H9 (cell line): Measurements from ENCODE around the gene VPS13C. TPM values are rescaled to one million over a fixed set of nuclear protein-coding genes. Genes with fewer than 3 reads are reported as not detected.

Experiments used
- DNase-seq: peaks from one replicate; pipeline ENCODE4 v3.0.0-alpha.2; 2017
- H2AFZ ChIP-seq: one replicate; pipeline ENCODE4 v1.6.1; 2013; ENCODE audit warnings: mild to moderate bottlenecking, low read length, control low read depth, moderate library complexity
- H2AK5ac ChIP-seq: 2 replicates; pipeline ENCODE4 v1.6.1; 2013; ENCODE audit warnings: low read length, control low read depth, mixed read lengths; ENCODE audit not compliant: insufficient read length
- H2BK120ac ChIP-seq: one replicate; pipeline ENCODE4 v1.6.1; 2013; ENCODE audit warnings: low read depth, mild to moderate bottlenecking, low read length, control low read depth, inconsistent platforms; ENCODE audit not compliant: poor library complexity, severe bottlenecking
- H2BK12ac ChIP-seq: 2 replicates; pipeline ENCODE4 v1.6.1; 2013; ENCODE audit warnings: low read length, control low read depth, mixed read lengths, low read depth; ENCODE audit not compliant: insufficient read length
- H2BK15ac ChIP-seq: 2 replicates; pipeline ENCODE4 v1.6.1; 2013; ENCODE audit warnings: low read depth, low read length, control low read depth
- H2BK20ac ChIP-seq: one replicate; pipeline ENCODE4 v1.6.1; 2013; ENCODE audit warnings: low read depth, mild to moderate bottlenecking, low read length, control low read depth, inconsistent platforms; ENCODE audit not compliant: poor library complexity, severe bottlenecking
- H2BK5ac ChIP-seq: 2 replicates; pipeline ENCODE4 v1.6.1; 2013; ENCODE audit warnings: low read length, control low read depth, mixed read lengths; ENCODE audit not compliant: insufficient read length
- H3K14ac ChIP-seq: 2 replicates; pipeline ENCODE4 v1.6.1; 2013; ENCODE audit warnings: low read length, control low read depth; ENCODE audit not compliant: insufficient read depth
- H3K18ac ChIP-seq: 2 replicates; pipeline ENCODE4 v1.6.1; 2013; ENCODE audit warnings: low read depth, mild to moderate bottlenecking, mixed read lengths, low read length, control low read depth; ENCODE audit not compliant: insufficient read length
- H3K23ac ChIP-seq: 2 replicates; pipeline ENCODE4 v1.6.1; 2013; ENCODE audit warnings: low read length, control low read depth, mixed read lengths, low read depth; ENCODE audit not compliant: insufficient read length
- H3K23me2 ChIP-seq: 2 replicates; pipeline ENCODE4 v1.6.1; 2013; ENCODE audit warnings: low read depth, mild to moderate bottlenecking, mixed read lengths, low read length, control low read depth; ENCODE audit not compliant: insufficient read length, poor library complexity, severe bottlenecking
- H3K27ac ChIP-seq: 2 replicates; pipeline ENCODE4 v1.5.1; 2013; ENCODE audit warnings: low read length, control low read depth, mixed read lengths, low read depth; ENCODE audit not compliant: insufficient read length
- H3K27me3 ChIP-seq: 2 replicates; pipeline ENCODE4 v1.6.1; 2013; ENCODE audit warnings: low read length, control low read depth, inconsistent platforms; ENCODE audit not compliant: insufficient read depth
- H3K4ac ChIP-seq: 2 replicates; pipeline ENCODE4 v1.6.1; 2013; ENCODE audit warnings: low read depth, mild to moderate bottlenecking, control low read depth, inconsistent platforms, low read length, moderate library complexity
- H3K4me1 ChIP-seq: 2 replicates; pipeline ENCODE4 v1.6.1; 2013; ENCODE audit warnings: low read length, control low read depth, inconsistent platforms; ENCODE audit not compliant: insufficient read depth
- H3K4me2 ChIP-seq: 2 replicates; pipeline ENCODE4 v1.6.1; 2013; ENCODE audit warnings: low read length, control low read depth, mixed read lengths; ENCODE audit not compliant: insufficient read length, insufficient read depth
- H3K56ac ChIP-seq: 2 replicates; pipeline ENCODE4 v1.6.1; 2013; ENCODE audit warnings: low read depth, mild to moderate bottlenecking, mixed read lengths, low read length, control low read depth; ENCODE audit not compliant: insufficient read length
- H3K79me1 ChIP-seq: 2 replicates; pipeline ENCODE4 v1.6.1; 2013; ENCODE audit warnings: low read depth, mild to moderate bottlenecking, moderate library complexity, low read length, control low read depth, inconsistent platforms; ENCODE audit not compliant: insufficient read depth, poor library complexity, severe bottlenecking
- H3K79me2 ChIP-seq: 2 replicates; pipeline ENCODE4 v1.6.1; 2013; ENCODE audit warnings: low read length, control low read depth, inconsistent platforms; ENCODE audit not compliant: insufficient read depth
- H3K9ac ChIP-seq: 2 replicates; pipeline ENCODE4 v1.6.1; 2013; ENCODE audit warnings: low read length, control low read depth, mixed read lengths; ENCODE audit not compliant: insufficient read length; ENCODE audit errors: extremely low read depth
- H3K9me3 ChIP-seq: one replicate; pipeline ENCODE4 v1.6.1; 2013; ENCODE audit warnings: low read depth, low read length, inconsistent platforms; ENCODE audit not compliant: control insufficient read depth
- H3T11ph ChIP-seq: one replicate; pipeline ENCODE4 v1.6.1; 2013; ENCODE audit warnings: mild to moderate bottlenecking, low read length, control low read depth, inconsistent platforms
- H4K20me1 ChIP-seq: one replicate; pipeline ENCODE4 v1.6.1; 2013; ENCODE audit not compliant: control insufficient read depth, insufficient read length, insufficient read depth
- H4K5ac ChIP-seq: 2 replicates; pipeline ENCODE4 v1.6.1; 2013; ENCODE audit warnings: low read depth, mild to moderate bottlenecking, mixed read lengths, low read length, control low read depth; ENCODE audit not compliant: insufficient read length
- H4K8ac ChIP-seq: replicated peaks from 2 replicates; pipeline ENCODE4 v1.6.1; 2013; ENCODE audit warnings: low read length, control low read depth, mixed read lengths, low read depth; ENCODE audit not compliant: insufficient read length
- H4K91ac ChIP-seq: 2 replicates; pipeline ENCODE4 v1.6.1; 2013; ENCODE audit warnings: low read depth, mild to moderate bottlenecking, moderate library complexity, mixed read lengths, low read length, control low read depth; ENCODE audit not compliant: insufficient read length
- H3K27ac Mint-ChIP-seq, 3 experiments: 2 replicates in 2 of 3; 3 replicates in 1 of 3; pipeline ENCODE4 v1.8.0; 2020 to 2021; ENCODE audit warnings: mixed read lengths in 3 of 3, mild to moderate bottlenecking in 1 of 3, moderate library complexity in 1 of 3
- H3K27me3 Mint-ChIP-seq: 2 replicates; pipeline ENCODE4 v1.8.0; 2021; ENCODE audit warnings: low read depth, mild to moderate bottlenecking, moderate library complexity, mixed read lengths
- H3K36me3 Mint-ChIP-seq, 3 experiments: 2 replicates in 2 of 3; 3 replicates in 1 of 3; pipeline ENCODE4 v1.8.0; 2020 to 2021; ENCODE audit warnings: low read depth in 3 of 3, mixed read lengths in 3 of 3; ENCODE audit not compliant: insufficient read depth in 1 of 3
- H3K4me1 Mint-ChIP-seq, 2 experiments: 2 replicates each; pipeline ENCODE4 v1.8.0; 2020; ENCODE audit warnings: mixed read lengths in 2 of 2
- H3K4me3 Mint-ChIP-seq, 2 experiments: 2 replicates in 1 of 2; 3 replicates in 1 of 2; pipeline ENCODE4 v1.8.0; 2020 to 2021; ENCODE audit warnings: mild to moderate bottlenecking in 2 of 2, mixed read lengths in 2 of 2, moderate library complexity in 1 of 2
- H3K9me3 Mint-ChIP-seq, 2 experiments: 2 replicates in 1 of 2; 3 replicates in 1 of 2; pipeline ENCODE4 v1.8.0; 2020; ENCODE audit warnings: mild to moderate bottlenecking in 2 of 2, mixed read lengths in 2 of 2, moderate library complexity in 1 of 2
- CTCF ChIP-seq: fragments of 200-600 bp; sonication (generic); conservative IDR thresholded peaks from 3 replicates; pipeline ENCODE4 v1.8.0; 2021; ENCODE audit warnings: antibody characterized with exemption, mild to moderate bottlenecking
- WGBS: extraction: QIAGEN DNeasy Blood & Tissue Kit; methylation state at CpG from one replicate; pipeline ENCODE4 v1.1.7; 2013; ENCODE audit warnings: missing lambda C conversion rate, low lambda C conversion rate, mixed read lengths; ENCODE audit not compliant: insufficient read length; ENCODE audit errors: extremely low coverage; 5-methylcytosine and 5-hydroxymethylcytosine counted together
- total RNA-seq: library from RNA; stranded (reverse); gene quantifications from 2 replicates; pipeline ENCODE4 v1.2.1, GENCODE V29; 2021

VPS13C gene
- total RNA-seq, 1 experiment from 2014 or later = 14.2 TPM

- Histone ChIP-seq H3K4me2 (no peak overlapping the region), H3K27me3 (no peaks in the 10 kb centered on the region), H3K23me2 (no peaks in the 10 kb centered on the region), H2BK15ac (no peak overlapping the region), H2AFZ (no peak overlapping the region), H2BK20ac (no peak overlapping the region), H2BK12ac (no peak overlapping the region), H4K8ac (no peak overlapping the region), H3K9me3 (no peaks in the 10 kb centered on the region), H3K27ac (no peak overlapping the region), H3K4me1 (no peaks in the 10 kb centered on the region), H3K9ac (no peak overlapping the region), H3K23ac (no peak overlapping the region), H3K56ac (no peak overlapping the region), H3K79me2 (no peaks in the 10 kb centered on the region), H4K5ac (no peak overlapping the region), H4K20me1 (no peaks in the 10 kb centered on the region), H3T11ph (no peak overlapping the region), H3K18ac (no peak overlapping the region), H2BK120ac (no peak overlapping the region), H3K79me1 (no peaks in the 10 kb centered on the region), H4K91ac (no peak overlapping the region), H2BK5ac (no peak overlapping the region), H2AK5ac (no peak overlapping the region), H3K4ac (no peak overlapping the region), H3K14ac (no peak overlapping the region)
- Mint-ChIP-seq H3K36me3 (no peaks in the 10 kb centered on the region; a peak in 1 of 7 replicates), H3K9me3 (no peaks in the 10 kb centered on the region), H3K4me3 (no peak overlapping the region), H3K27me3 (no peaks in the 10 kb centered on the region), H3K27ac (no peak overlapping the region), H3K4me1 (no peaks in the 10 kb centered on the region)
- no peak for TF ChIP-seq CTCF
- DNase-seq = no peak
- no CpG with 5 or more reads among the region's 3 CpGs for WGBS
Measured at GRCh38 chr15:61978225-61978624, 82.0 kb downstream of the VPS13C start.
